ENCODE measurements around the gene TCP11L2. TPM values are rescaled to one million over a fixed set of nuclear protein-coding genes. Genes with fewer than 3 reads are reported as not detected.

Gene TCP11L2
- total RNA-seq, 1 experiment from 2014 or later = 6.1 TPM

GRCh38 chr12:106333756-106334155, 31.2 kb downstream of the TCP11L2 start:
- H4K20me1 ChIP-seq (ENCODE audit: control insufficient read depth, insufficient read depth, insufficient read length) = no peaks in the 10 kb centered on the region
- no peak overlapping the region for H2BK20ac ChIP-seq (ENCODE audit: low read depth, low read length, poor library complexity, severe bottlenecking)
- H3K23ac ChIP-seq (ENCODE audit: insufficient read length, low read depth, low read length) = no peak overlapping the region
- no peak for TF ChIP-seq CTCF (conservative IDR thresholded peaks at IDR 0.05)
- no peak overlapping the region for H4K8ac ChIP-seq (replicated peaks; ENCODE audit: insufficient read length, low read depth, low read length)
- no peaks in the 10 kb centered on the region for H3K79me2 ChIP-seq (ENCODE audit: insufficient read depth, low read length)
- no CpG with 5 or more reads among the region's 2 CpGs for WGBS (ENCODE audit: extremely low coverage, insufficient read length, low lambda C conversion rate)
- H3T11ph ChIP-seq (ENCODE audit: low read length) = no peak overlapping the region
- no peak overlapping the region for H3K4ac ChIP-seq (ENCODE audit: low read depth, low read length)
- no peak overlapping the region for H3K4me2 ChIP-seq (ENCODE audit: insufficient read depth, insufficient read length, low read length)
- H2AFZ ChIP-seq (ENCODE audit: low read length) = no peak overlapping the region
- H2BK5ac ChIP-seq (ENCODE audit: insufficient read length, low read length) = no peak overlapping the region
- H3K27me3 ChIP-seq (ENCODE audit: insufficient read depth, low read length) = no peaks in the 10 kb centered on the region; the same call in 1 of the 2 replicates
- no peak overlapping the region for H3K27ac ChIP-seq (ENCODE audit: insufficient read length, low read depth, low read length)
- H3K4me1 ChIP-seq (ENCODE audit: insufficient read depth, low read length) = no peaks in the 10 kb centered on the region; the same call in none of the 2 replicates
- no peak overlapping the region for H3K18ac ChIP-seq (ENCODE audit: insufficient read length, low read depth, low read length)
- H4K5ac ChIP-seq (ENCODE audit: insufficient read length, low read depth, low read length) = no peak overlapping the region
- H3K79me1 ChIP-seq (ENCODE audit: insufficient read depth, low read depth, low read length, poor library complexity, severe bottlenecking) = no peaks in the 10 kb centered on the region
- no peak overlapping the region for H2BK15ac ChIP-seq (ENCODE audit: low read depth, low read length)
- H3K27ac Mint-ChIP-seq = no peak overlapping the region
- H3K27me3 Mint-ChIP-seq (ENCODE audit: low read depth) = peaks cover 12% of the 10 kb centered on the region
- no peak for DNase-seq
- no peak overlapping the region for H3K9ac ChIP-seq (ENCODE audit: extremely low read depth, insufficient read length, low read length)
- no peak overlapping the region for H3K4me3 Mint-ChIP-seq
- H4K91ac ChIP-seq (ENCODE audit: insufficient read length, low read depth, low read length) = no peak overlapping the region
- H3K9me3 Mint-ChIP-seq = peaks cover 0 to 6% of the 10 kb centered on the region in 2 experiments; a peak in 3 of 5 replicates
- no peak overlapping the region for H3K56ac ChIP-seq (ENCODE audit: insufficient read length, low read depth, low read length)
- H3K23me2 ChIP-seq (ENCODE audit: insufficient read length, low read depth, low read length, poor library complexity, severe bottlenecking) = no peaks in the 10 kb centered on the region
- no peak overlapping the region for H2BK120ac ChIP-seq (ENCODE audit: low read depth, low read length, poor library complexity, severe bottlenecking)
- no peak overlapping the region for H2BK12ac ChIP-seq (ENCODE audit: insufficient read length, low read depth, low read length)
- H3K14ac ChIP-seq (ENCODE audit: insufficient read depth, low read length) = no peak overlapping the region
- no peak overlapping the region for H2AK5ac ChIP-seq (ENCODE audit: insufficient read length, low read length)
- H3K9me3 ChIP-seq (ENCODE audit: control insufficient read depth, low read depth, low read length) = no peaks in the 10 kb centered on the region
- peaks cover 28 to 30% of the 10 kb centered on the region in 2 experiments for H3K4me1 Mint-ChIP-seq
- H3K36me3 Mint-ChIP-seq (ENCODE audit: insufficient read depth in 1 of 3, low read depth in 3 of 3) = peaks cover 0 to 8% (median 0%) of the 10 kb centered on the region in 3 experiments; a peak in 1 of 7 replicates
